Endometrial microvascular endothelial cells (primary cell): ENCODE measurements around the gene GTF3C2. TPM values are rescaled to one million over a fixed set of nuclear protein-coding genes. Genes with fewer than 3 reads are reported as not detected.

Experiments used
- total RNA-seq: library from RNA; depleted of rRNA; stranded (reverse); fragments of >200 nt; gene quantifications from one replicate; pipeline ENCODE4 v1.2.3, GENCODE V29; 2015; ENCODE audit errors: inconsistent ontology term

Gene GTF3C2
- total RNA-seq, 1 donor from 2014 or later: 43.2 TPM

Other genes starting within 250 kb of the GTF3C2 start
- not detected for gene CGREF1, start 237.6 kb downstream of the GTF3C2 start, total RNA-seq
- gene ABHD1, start 232.9 kb downstream of the GTF3C2 start, total RNA-seq: not detected
- 59.5 TPM for gene PREB, start 222.1 kb downstream of the GTF3C2 start, total RNA-seq
- not detected for gene PRR30, start 217.4 kb downstream of the GTF3C2 start, total RNA-seq
- gene TCF23, start 207.8 kb downstream of the GTF3C2 start, total RNA-seq: not detected
- 134 TPM for gene ATRAID, start 144.7 kb downstream of the GTF3C2 start, total RNA-seq
- gene SLC5A6, start 144.5 kb downstream of the GTF3C2 start, total RNA-seq: 80.6 TPM
- gene CAD, start 139.4 kb downstream of the GTF3C2 start, total RNA-seq: 82.7 TPM
- gene SLC30A3, start 93.7 kb downstream of the GTF3C2 start, total RNA-seq: 8.2 TPM
- gene DNAJC5G, start 81.3 kb downstream of the GTF3C2 start, total RNA-seq: not detected
- 0.56 TPM for gene TRIM54, start 74.3 kb downstream of the GTF3C2 start, total RNA-seq
- not detected for gene UCN, start 48.3 kb downstream of the GTF3C2 start, total RNA-seq
- gene MPV17, start 33.7 kb downstream of the GTF3C2 start, total RNA-seq: 115 TPM
- gene EIF2B4, start 13.6 kb upstream of the GTF3C2 start, total RNA-seq: 63.6 TPM
- 163 TPM for gene SNX17, start 13.9 kb upstream of the GTF3C2 start, total RNA-seq
- gene ZNF513, start 24.0 kb upstream of the GTF3C2 start, total RNA-seq: 4.4 TPM
- 156 TPM for gene PPM1G, start 52.8 kb upstream of the GTF3C2 start, total RNA-seq
- 111 TPM for gene NRBP1, start 71.9 kb upstream of the GTF3C2 start, total RNA-seq
- not detected for gene KRTCAP3, start 85.6 kb upstream of the GTF3C2 start, total RNA-seq
- gene IFT172, start 133.0 kb upstream of the GTF3C2 start, total RNA-seq: 26.6 TPM
- gene FNDC4, start 138.4 kb upstream of the GTF3C2 start, total RNA-seq: 24.8 TPM
- gene GCKR, start 140.1 kb upstream of the GTF3C2 start, total RNA-seq: 2.6 TPM
- 70.3 TPM for gene ZNF512, start 226.3 kb upstream of the GTF3C2 start, total RNA-seq